Measurements from ENCODE around the gene PDE7B. TPM values are rescaled to one million over a fixed set of nuclear protein-coding genes. Genes with fewer than 3 reads are reported as not detected.
"Not testable (repeated sequence)": the region's sequence is repeated elsewhere in the genome, so short reads cannot be mapped to it uniquely, and the experiment has no call there.

PDE7B gene
- total RNA-seq, 1 donor from 2014 or later = 16.0 TPM

GRCh38 chr6:135860361-135860760, 8.9 kb downstream of the PDE7B start:
- Mint-ChIP-seq H3K4me3 (no peak overlapping the region), H3K27ac (no peak overlapping the region), H3K9me3 (peaks cover 9% of the 10 kb centered on the region), H3K36me3 (ENCODE audit: low read depth) (peaks cover 26% of the 10 kb centered on the region), H3K4me1 (peaks cover 18% of the 10 kb centered on the region), H3K27me3 (no peaks in the 10 kb centered on the region)
- no peak for DNase-seq
- intact Hi-C loops (cut with micrococcal nuclease) = no loop called here

DNA sequence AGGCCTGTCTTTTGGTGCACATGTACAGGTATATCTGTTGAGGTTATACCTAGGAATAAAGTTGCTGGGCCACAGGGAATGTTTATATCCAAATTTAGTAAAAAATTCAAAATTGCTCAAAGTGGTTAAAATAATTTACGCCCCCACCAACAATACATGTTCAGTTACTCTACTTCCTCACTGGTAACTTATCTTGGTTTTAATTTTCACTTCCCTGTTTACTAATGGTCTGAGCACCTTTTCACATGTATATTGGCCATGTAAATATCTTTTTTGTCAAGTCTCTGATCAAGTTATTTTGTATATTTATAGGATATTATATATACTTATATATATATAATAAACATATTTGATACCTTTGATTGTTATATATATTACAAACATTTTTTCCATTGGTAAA, 9.7 kb downstream of the PDE7B start:
- intact Hi-C loops (cut with micrococcal nuclease) = no loop called here
- Mint-ChIP-seq H3K4me3 (no peak overlapping the region), H3K27me3 (no peaks in the 10 kb centered on the region), H3K36me3 (ENCODE audit: low read depth) (peaks cover 21% of the 10 kb centered on the region), H3K4me1 (peaks cover 12% of the 10 kb centered on the region), H3K27ac (no peak overlapping the region), H3K9me3 (peaks cover 7% of the 10 kb centered on the region)
- DNase-seq = no peak

DNA sequence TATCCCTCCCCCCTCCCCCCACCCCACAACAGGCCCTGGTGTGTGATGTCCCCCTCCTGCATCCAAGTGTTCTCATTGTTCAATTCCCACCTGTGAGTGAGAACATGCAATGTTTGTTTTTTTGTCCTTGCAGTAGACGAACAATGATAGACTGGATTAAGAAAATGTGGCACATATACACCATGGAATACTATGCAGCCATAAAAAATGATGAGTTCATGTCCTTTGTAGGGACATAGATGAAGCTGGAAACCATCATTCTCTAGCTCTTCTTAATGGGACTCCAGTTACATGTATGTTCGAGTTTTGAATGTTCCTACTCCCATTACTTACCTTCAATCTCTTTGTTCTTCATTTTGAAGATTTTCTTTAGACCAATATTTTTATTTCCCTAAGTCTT, 13.4 kb downstream of the PDE7B start:
- H3K27me3 Mint-ChIP-seq; H3K9me3 Mint-ChIP-seq; H3K4me3 Mint-ChIP-seq; intact Hi-C loops (cut with micrococcal nuclease); H3K27ac Mint-ChIP-seq; DNase-seq: not testable (repeated sequence)
- H3K36me3 Mint-ChIP-seq (ENCODE audit: low read depth) = peaks cover 19% of the 10 kb centered on the region
- H3K4me1 Mint-ChIP-seq = peaks cover 12% of the 10 kb centered on the region

- Mint-ChIP-seq H3K4me3 (no peak overlapping the region), H3K9me3 (peaks cover 7% of the 10 kb centered on the region), H3K27ac (no peak overlapping the region), H3K4me1 (peaks cover 22% of the 10 kb centered on the region), H3K36me3 (ENCODE audit: low read depth) (peaks cover 30% of the 10 kb centered on the region), H3K27me3 (no peaks in the 10 kb centered on the region)
- intact Hi-C loops (cut with micrococcal nuclease) = no loop called here
- no peak for DNase-seq
Measured at GRCh38 chr6:135866445-135867123, 15.1 kb downstream of the PDE7B start.

GRCh38 chr6:135867332-135867731, 15.8 kb downstream of the PDE7B start:
- Mint-ChIP-seq H3K27me3 (no peaks in the 10 kb centered on the region), H3K9me3 (peaks cover 7% of the 10 kb centered on the region), H3K4me1 (peaks cover 20% of the 10 kb centered on the region), H3K36me3 (ENCODE audit: low read depth) (peaks cover 34% of the 10 kb centered on the region), H3K27ac (no peak overlapping the region), H3K4me3 (no peak overlapping the region)
- no peak for DNase-seq
- intact Hi-C loops (cut with micrococcal nuclease) = no loop called here

DNA sequence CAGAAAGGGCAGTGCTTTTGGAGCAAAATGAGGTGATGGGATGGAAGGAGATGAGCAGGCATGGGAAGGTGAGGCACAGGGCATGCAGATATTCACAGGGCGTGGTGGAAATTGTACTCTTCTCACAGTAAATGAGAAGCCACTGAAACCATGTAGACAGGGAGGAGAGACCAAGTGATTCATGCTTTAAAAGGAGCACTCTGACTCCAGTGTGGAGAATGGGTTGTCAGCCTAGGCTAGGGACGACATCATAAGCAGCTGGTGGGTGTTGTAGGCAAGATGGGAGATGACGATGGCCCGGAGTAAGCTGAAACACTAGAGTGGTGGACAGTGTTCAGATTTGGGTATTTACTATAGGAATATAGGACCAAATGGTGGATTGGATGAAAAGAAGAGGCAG, 18.4 kb downstream of the PDE7B start:
- H3K27me3 Mint-ChIP-seq = no peaks in the 10 kb centered on the region
- peak overlapping the region; percentile 26 for H3K27ac Mint-ChIP-seq
- H3K9me3 Mint-ChIP-seq = peaks cover 7% of the 10 kb centered on the region
- H3K4me1 Mint-ChIP-seq = peaks cover 24% of the 10 kb centered on the region
- DNase-seq = no peak
- H3K36me3 Mint-ChIP-seq (ENCODE audit: low read depth) = peaks cover 37% of the 10 kb centered on the region
- H3K4me3 Mint-ChIP-seq = peak overlapping the region; percentile 0
- intact Hi-C loops (cut with micrococcal nuclease) = no loop called here

DNA sequence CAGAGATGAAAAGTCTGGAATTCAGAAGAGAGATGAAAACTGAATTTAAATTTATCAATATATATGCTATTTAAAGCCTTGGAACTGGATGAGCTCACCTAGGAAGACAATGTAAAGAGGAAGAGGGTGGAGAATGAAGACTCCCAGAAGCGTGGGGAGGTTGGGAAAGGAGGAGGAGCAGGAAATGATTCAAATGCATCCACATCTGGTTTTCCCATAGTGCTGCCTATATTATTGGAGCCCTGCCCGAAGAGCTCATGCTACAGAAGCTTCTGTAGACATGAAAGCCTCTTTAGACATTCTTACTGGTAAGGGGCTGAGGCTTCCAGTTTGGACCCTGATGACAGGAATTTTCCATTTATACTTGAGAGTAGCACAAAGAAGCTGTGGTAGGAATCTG, 19.2 kb downstream of the PDE7B start:
- H3K36me3 Mint-ChIP-seq (ENCODE audit: low read depth) = peaks cover 29% of the 10 kb centered on the region
- intact Hi-C loops (cut with micrococcal nuclease) = no loop called here
- H3K4me3 Mint-ChIP-seq = no peak overlapping the region
- no peak overlapping the region for H3K27ac Mint-ChIP-seq
- peaks cover 24% of the 10 kb centered on the region for H3K4me1 Mint-ChIP-seq
- H3K9me3 Mint-ChIP-seq = no peaks in the 10 kb centered on the region
- no peak for DNase-seq
- H3K27me3 Mint-ChIP-seq = no peaks in the 10 kb centered on the region

GRCh38 chr6:135871296-135871695, 19.8 kb downstream of the PDE7B start:
- no peaks in the 10 kb centered on the region for H3K9me3 Mint-ChIP-seq
- H3K4me3 Mint-ChIP-seq = no peak overlapping the region
- peaks cover 32% of the 10 kb centered on the region for H3K36me3 Mint-ChIP-seq (ENCODE audit: low read depth)
- DNase-seq = no peak
- H3K27ac Mint-ChIP-seq = peak overlapping the region; percentile 49
- H3K27me3 Mint-ChIP-seq = no peaks in the 10 kb centered on the region
- intact Hi-C loops (cut with micrococcal nuclease) = no loop called here
- peaks cover 27% of the 10 kb centered on the region for H3K4me1 Mint-ChIP-seq

DNA sequence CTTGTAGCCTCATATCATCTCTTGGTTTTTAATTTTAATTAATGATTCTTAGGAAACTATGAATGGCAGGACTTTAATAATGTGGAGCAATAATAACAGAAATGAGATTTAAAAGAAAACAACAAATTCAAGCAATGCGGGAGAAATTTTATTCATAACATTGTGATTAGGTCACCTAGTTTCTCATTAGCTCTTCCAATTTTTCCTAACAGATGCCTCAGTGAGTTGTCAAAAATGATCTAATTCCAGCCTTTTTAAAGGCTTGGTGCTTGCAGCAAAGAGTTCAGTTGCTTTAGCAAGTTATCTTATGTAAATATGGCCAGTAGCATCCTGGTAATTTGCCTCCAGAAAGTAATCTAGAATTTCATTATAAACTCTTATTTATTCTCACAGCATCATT, 20.4 kb downstream of the PDE7B start:
- no peaks in the 10 kb centered on the region for H3K9me3 Mint-ChIP-seq
- H3K4me3 Mint-ChIP-seq = no peak overlapping the region
- intact Hi-C loops (cut with micrococcal nuclease) = no loop called here
- no peak for DNase-seq
- peaks cover 31% of the 10 kb centered on the region for H3K4me1 Mint-ChIP-seq
- peaks cover 34% of the 10 kb centered on the region for H3K36me3 Mint-ChIP-seq (ENCODE audit: low read depth)
- no peak overlapping the region for H3K27ac Mint-ChIP-seq
- no peaks in the 10 kb centered on the region for H3K27me3 Mint-ChIP-seq

DNA sequence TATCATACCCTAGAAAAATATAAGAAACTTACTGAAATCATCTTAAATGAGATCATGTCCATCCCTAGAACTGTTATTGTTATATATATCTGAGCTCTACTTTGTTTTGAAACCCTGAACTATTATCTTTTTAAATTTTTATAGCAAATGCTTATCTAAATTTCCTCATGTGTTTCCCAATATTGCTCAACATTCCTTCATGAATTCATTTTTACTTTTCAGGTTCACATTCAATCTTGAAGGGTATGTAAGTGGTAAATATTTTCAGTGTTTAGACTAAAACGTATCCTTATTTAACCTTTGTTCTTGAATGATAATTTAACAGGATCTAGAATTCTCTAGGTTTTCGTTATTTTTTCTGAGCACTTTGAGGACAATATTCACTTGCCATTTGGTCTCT, 23.9 kb downstream of the PDE7B start:
- H3K27me3 Mint-ChIP-seq = no peaks in the 10 kb centered on the region
- intact Hi-C loops (cut with micrococcal nuclease) = no loop called here
- peaks cover 31% of the 10 kb centered on the region for H3K36me3 Mint-ChIP-seq (ENCODE audit: low read depth)
- peaks cover 40% of the 10 kb centered on the region for H3K4me1 Mint-ChIP-seq
- H3K27ac Mint-ChIP-seq = no peak overlapping the region
- DNase-seq = no peak
- no peaks in the 10 kb centered on the region for H3K9me3 Mint-ChIP-seq
- H3K4me3 Mint-ChIP-seq = no peak overlapping the region

DNA sequence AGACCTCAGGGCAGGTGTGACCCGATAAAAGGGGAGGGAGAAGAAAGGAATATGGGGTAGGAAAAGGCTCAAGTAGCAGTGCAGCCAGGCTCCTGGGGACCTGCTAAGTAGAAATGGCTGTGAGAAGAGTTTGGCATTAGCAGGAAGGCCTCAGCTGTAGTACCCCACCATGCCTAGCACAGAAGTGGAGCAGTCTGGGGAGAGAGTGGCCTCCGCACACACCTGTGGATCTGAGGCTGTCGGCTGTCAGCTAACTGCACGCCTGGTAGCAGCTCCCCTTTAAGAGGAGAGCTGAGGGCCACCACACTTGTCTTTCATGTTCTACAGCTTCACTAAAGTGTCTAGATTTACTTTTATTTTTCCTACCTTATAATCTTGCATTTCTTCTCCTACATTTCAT, 24.6 kb downstream of the PDE7B start:
- Mint-ChIP-seq H3K4me3 (no peak overlapping the region), H3K36me3 (ENCODE audit: low read depth) (peaks cover 29% of the 10 kb centered on the region), H3K27ac (no peak overlapping the region), H3K4me1 (peaks cover 41% of the 10 kb centered on the region), H3K27me3 (no peaks in the 10 kb centered on the region), H3K9me3 (no peaks in the 10 kb centered on the region)
- no peak for DNase-seq
- intact Hi-C loops (cut with micrococcal nuclease) = no loop called here

- no peak overlapping the region for H3K4me3 Mint-ChIP-seq
- H3K4me1 Mint-ChIP-seq = peaks cover 52% of the 10 kb centered on the region
- H3K27ac Mint-ChIP-seq = peak overlapping the region; percentile 59
- peaks cover 24% of the 10 kb centered on the region for H3K36me3 Mint-ChIP-seq (ENCODE audit: low read depth)
- DNase-seq = no peak
- intact Hi-C loops (cut with micrococcal nuclease) = no loop called here
- peaks cover 5% of the 10 kb centered on the region for H3K9me3 Mint-ChIP-seq
- no peaks in the 10 kb centered on the region for H3K27me3 Mint-ChIP-seq
Measured at GRCh38 chr6:135877666-135878065, 26.2 kb downstream of the PDE7B start.

GRCh38 chr6:135880066-135880972, 28.8 kb downstream of the PDE7B start:
- intact Hi-C loops (cut with micrococcal nuclease) = loop anchor here (1.0 to 5.0 kb wide), 3 partner anchors 22 to 37 kb away; partner anchors contain the start of gene PDE7B
- Mint-ChIP-seq H3K9me3 (peaks cover 9% of the 10 kb centered on the region), H3K27ac (peak overlapping the region; percentile 97), H3K4me3 (peak overlapping the region; percentile 81), H3K4me1 (peaks cover 57% of the 10 kb centered on the region), H3K27me3 (no peaks in the 10 kb centered on the region), H3K36me3 (ENCODE audit: low read depth) (peaks cover 28% of the 10 kb centered on the region)
- DNase-seq = peak; percentile 91

DNA sequence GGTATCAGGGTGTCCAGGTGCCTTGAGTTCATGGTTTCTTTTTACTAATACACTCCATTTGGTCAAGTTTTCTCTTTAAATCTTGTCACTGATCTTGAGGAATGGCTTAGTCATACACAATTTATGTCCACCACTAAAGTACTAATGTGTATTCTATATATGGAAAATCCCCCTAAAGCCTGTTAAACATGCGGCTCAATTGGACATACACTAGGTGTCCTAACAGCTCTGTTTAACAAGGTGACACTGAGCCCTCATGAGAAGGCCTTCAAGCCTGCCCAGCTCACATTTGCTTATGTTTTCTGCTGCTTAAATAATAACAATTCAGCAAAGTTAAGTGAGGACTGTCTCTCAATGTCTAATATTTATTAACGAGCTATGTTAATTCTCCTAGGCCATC, 31.5 kb downstream of the PDE7B start:
- DNase-seq = no peak
- Mint-ChIP-seq H3K27ac (no peak overlapping the region), H3K36me3 (ENCODE audit: low read depth) (peaks cover 20% of the 10 kb centered on the region), H3K4me1 (peaks cover 48% of the 10 kb centered on the region), H3K27me3 (no peaks in the 10 kb centered on the region), H3K4me3 (peak overlapping the region; percentile 52), H3K9me3 (peaks cover 9% of the 10 kb centered on the region)
- intact Hi-C loops (cut with micrococcal nuclease) = loop anchor here (5.0 kb wide), 1 partner anchor 34 kb away; no protein-coding TSS in a partner anchor
